GM10847 (cell line): ENCODE measurements around the gene EARS2.

Source experiments
- POLR2A ChIP-seq: IDR thresholded peaks from 2 replicates; pipeline ENCODE4 v1.6.1; 2011; ENCODE audit not compliant: insufficient read length; ENCODE audit errors: extremely low read depth

Gene EARS2

DNA sequence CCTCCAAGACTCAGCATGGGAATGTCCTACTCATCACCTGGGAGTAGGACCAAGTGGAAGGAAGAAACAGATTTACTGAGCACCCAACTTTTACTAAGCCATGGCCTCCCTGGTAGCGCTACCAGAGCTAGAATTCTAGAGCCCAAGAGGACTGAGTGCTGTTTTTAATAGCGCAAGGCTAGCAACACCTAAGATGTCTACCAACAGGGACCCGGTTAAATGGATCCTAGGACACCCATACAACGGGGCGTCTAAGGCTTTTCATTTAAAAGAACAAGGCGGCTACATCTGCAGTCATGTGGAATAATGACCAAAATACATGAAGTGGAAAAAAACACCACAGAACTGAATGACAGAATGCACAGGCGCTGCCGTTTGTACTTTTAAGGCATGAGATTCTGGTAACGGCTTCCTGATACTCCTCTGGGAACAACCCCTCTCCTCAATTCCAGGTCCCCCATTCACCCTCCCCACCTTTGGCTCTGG, 51.9 kb downstream of the EARS2 start:
- TF ChIP-seq POLR2A = no peak

GRCh38 chr16:23504453-23505179, 52.5 kb downstream of the EARS2 start:
- TF ChIP-seq POLR2A = no peak

GRCh38 chr16:23504076-23504452, 53.1 kb downstream of the EARS2 start:
- no peak for TF ChIP-seq POLR2A

DNA sequence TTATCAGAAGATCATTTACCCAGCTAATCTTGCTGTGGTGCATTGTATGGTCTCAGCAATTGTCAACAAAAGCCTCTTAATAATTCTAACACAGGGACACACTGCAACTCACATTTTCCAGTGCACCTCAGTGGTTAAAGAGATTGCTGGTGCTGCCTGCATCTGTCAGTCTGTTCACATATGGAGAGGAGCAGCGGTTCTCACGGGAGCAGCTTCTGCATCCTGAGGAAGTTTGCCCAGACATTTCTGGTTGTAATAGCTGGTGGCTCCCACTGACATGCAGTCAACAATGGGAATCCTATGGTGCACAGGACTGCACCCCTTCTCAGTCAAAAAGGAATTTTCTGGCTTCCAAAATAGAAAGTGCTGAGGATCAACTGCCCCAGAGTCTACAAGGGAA, 54.7 kb downstream of the EARS2 start:
- TF ChIP-seq POLR2A = no peak

DNA sequence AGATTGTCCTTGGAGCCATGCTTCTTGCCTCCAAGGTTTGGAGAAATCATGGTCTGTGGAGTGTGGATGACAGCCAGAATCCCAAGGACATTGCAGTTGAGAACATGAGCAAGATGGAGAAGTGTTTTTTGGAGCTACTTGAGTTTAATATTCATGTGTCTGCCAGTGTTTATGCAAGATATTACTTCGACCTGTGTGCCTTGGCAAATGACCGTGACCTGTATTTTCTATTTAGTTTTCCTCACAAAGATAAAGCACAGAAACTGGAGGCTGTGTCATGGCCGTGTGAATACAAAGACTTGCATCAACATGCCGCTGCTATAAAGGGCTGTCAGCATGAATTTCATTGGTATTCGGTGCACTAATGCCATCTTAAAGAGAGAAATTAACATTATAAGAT, 55.9 kb downstream of the EARS2 start:
- no peak for TF ChIP-seq POLR2A

- no peak for TF ChIP-seq POLR2A
Observed at GRCh38 chr16:23500862-23501225, 56.3 kb downstream of the EARS2 start.

- no peak for TF ChIP-seq POLR2A
Observed at GRCh38 chr16:23500212-23500861, 56.8 kb downstream of the EARS2 start.

DNA sequence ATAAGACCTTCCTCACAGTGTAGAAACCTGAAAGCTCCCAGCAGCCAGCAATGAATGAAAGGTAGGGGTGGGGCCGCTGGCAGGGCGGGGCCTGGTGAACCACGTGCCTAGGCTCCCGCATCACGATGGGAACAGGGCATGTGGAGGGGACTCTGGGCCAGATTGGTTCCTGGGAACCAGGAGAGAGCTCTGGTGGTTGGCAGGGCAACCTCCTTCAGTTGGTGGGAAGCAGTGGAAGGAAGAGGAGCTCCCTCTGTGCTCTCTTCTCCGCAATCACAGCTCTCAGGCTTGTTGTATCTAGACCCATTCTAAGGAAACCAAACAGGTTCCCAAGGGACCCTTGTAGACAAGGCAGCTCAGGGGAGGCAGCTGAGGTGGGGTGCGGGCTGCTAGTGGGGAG, 57.3 kb downstream of the EARS2 start:
- TF ChIP-seq POLR2A = no peak

GRCh38 chr16:23498863-23499262, 58.3 kb downstream of the EARS2 start:
- TF ChIP-seq POLR2A = no peak

DNA sequence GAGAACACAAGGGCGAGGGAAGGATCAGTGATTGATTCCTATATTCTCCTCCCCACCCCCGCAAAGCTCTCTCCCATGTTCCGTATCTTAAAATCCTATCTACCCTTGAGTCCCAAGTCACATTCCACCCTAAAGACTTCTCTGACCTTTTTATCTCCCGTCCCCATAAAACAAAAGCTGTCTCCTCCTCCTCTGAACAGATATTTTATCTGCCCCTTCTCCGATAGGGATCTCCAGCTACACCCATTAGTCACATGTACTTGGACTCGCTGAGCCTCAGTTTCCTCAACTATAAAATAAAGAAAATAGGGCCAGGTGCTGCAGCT, 59.6 kb downstream of the EARS2 start:
- no peak for TF ChIP-seq POLR2A

DNA sequence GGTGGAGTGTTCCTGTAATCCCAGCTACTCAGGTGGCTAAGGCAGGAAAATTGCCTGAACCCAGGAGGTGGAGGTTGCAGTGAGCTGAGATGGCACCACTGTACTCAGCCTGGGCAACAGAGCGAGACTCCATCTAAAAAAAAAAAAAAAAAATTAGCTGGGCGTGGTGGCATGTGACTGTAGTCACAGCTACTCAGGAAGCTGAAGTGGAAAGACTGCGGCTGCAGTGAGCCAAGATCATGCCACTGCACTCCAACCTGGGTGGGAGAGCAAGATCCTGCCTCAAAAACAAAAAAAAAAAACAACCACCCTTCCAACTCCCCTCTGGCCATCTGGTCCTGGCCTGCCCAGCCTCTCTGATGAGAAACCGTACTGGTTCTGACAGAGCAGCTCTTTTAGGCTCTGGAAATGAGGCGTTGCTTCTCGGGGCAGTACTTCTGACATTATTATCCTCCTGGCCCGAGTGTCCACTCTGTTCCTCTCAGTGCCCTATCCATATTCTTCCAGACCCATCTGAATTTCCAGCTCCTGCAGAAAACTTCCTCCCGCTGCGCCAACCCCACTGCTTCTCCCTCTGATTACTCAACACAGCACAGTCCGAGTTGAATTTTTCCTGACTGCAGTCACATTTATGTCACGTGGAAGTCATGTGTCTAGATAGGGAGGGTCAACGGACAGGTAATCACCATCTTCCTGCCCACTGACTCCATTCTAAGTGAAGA, 60.2 kb downstream of the EARS2 start:
- no peak for TF ChIP-seq POLR2A

DNA sequence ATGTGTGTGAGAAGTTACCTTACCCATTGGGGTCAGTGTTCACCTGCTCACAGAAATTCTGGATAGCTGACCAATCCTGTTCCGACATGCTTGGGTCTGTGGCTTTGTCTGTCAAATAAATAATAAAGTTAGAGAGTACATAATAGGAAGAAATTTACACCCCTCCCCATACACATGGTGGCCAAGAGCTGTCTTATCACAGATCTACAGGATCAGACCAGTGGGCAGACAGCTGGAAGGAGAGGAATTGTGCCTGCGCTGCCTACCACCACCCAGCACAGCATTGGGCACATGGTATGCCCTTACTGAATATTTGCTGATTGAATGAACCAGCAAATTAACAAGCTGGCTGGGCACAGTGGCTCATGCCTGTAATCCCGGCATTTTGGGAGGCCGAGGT, 61.5 kb downstream of the EARS2 start:
- no peak for TF ChIP-seq POLR2A

DNA sequence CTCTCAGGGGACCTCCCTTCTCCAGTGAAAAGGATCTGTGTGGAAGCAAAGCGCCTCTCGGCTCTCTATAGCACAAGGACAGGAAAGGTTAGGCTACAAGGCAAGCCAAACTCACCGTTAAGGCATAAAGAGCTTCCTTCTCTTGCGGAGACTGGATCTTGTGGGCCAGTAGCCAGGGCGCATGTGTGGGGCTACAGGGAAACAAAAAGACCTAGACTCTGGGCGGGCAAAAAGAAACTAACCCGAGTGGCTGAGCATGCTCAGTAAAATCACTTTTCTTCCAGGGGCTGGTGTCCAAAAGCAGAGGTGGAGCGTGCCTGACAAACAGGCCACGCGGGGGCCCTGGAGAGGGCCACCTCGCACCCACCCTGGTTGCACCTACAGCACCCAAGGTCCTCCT, 63.0 kb downstream of the EARS2 start:
- TF ChIP-seq POLR2A = no peak

- no peak for TF ChIP-seq POLR2A
Observed at GRCh38 chr16:23491490-23492391, 65.4 kb downstream of the EARS2 start.

GRCh38 chr16:23486480-23486879, 70.7 kb downstream of the EARS2 start:
- no peak for TF ChIP-seq POLR2A
